Esophagus mucosa (tissue), 1 donor: ENCODE results near the gene SLFN14. TPM values are rescaled to one million over a fixed set of nuclear protein-coding genes. Genes with fewer than 3 reads are reported as not detected.
"Not testable (repeated sequence)": the region's sequence is repeated elsewhere in the genome, so short reads cannot be mapped to it uniquely, and the experiment has no call there.

Experiments used
- ATAC-seq: fragments of 200-7000 bp; cut with Tn5 transposase; one replicate; pipeline ENCODE4 v1.9.1; 2020
- total RNA-seq: library from RNA; stranded (reverse); gene quantifications from one replicate; pipeline ENCODE4 v1.2.4, GENCODE V29; 2023
- donor health status: DM: yes; HTN: yes; CAD: no.

The SLFN14 gene
- total RNA-seq, 1 donor from 2014 or later: not detected

DNA sequence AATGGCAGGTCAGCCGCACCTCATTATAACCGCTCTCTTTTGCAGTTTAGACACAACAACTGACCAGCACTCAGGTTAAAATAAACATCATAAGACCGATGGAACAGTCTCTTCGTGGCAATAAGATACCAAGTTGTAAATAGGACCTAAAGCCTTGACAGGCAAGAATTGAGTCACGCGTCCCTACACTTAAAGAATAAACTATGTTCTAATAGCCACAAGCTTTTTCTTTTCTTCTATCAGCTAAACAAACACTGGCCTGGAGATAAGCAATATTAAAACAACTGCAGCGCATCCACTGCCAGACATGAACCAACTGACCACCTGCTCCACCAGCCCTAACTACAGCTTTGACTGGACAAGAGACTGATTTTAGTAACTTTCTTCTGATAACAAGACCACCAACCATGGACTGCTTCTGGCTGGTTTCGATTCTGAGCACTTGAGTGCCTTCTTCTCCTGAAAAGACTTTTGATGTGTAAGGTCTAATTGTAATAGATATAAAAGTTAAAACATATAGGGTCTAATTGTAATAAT lies 40.6 kb downstream of the SLFN14 start:
- ATAC-seq: no peak

DNA sequence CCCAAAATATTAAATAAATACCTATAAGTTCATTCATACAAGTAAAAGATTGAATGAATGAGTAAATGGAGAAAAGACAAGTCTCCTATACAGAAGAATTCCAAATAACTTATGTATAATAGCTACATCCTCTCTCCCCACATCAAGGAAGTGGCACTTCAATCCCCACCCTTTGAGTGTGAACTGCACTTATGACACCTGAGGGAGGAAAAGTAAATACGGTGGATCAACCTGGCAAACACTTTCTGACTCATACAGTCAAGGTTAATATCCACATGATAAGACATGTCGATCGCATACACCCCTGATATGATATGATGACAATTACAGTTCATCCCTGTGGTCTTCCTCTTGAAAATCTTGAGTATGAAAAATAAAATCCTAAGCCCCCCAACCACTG lies 41.2 kb downstream of the SLFN14 start:
- ATAC-seq: peak; percentile 70

DNA sequence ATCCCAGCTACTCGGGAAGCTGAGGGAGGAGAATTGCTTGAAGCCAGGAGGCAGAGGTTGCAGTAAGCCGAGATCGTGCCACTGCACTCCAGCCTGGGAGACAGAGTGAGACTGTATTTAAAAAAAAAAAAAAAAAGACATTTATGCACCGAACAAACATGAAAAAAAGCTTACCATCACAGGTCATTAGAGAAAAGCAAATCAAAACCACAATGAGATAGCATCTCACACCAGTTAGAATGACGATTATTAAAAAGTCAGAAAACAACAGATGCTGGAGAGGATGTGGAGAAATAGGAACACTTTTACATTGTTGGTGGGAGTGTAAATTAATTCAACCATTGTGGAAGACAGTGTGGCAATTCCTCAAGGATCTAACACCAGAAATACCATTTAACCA lies 42.2 kb downstream of the SLFN14 start:
- ATAC-seq: not testable (repeated sequence)

DNA sequence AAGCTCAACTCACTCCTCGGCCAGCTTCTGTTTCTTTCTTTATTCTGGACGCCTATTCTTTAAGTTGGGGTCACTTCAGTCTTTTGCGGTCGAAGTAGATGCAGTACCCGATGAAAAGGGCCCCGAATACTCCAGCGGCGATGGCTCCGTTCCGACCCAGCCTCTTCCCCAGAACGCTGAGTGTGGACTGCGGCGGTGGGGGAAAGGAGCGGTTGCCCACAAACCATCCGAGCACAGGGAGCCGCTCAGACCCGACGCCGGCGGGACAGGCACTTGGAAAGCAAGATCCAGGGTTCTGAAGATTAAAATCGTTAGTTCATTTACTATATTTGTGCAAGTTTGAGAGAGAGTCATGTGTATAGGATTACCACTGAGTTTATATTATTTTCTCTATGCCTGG lies 45.6 kb downstream of the SLFN14 start:
- ATAC-seq: no peak

DNA sequence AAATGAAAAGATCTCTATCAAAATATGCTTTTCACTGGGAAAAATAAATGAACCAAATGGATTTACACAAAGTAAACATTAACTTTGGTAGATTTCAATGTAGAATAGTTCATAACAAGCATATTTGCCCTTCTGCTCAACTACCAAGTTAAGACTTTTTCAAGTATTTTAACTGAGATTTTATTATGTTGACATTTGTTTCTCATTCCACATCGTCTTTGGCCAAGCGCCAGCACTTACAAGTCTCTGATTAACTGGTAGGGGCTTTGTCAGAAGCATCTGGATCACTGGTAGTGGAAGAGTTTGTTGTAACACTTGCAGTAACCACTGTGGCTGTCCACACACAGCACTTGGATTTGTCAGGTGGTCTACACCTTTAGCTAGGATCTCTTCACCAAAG lies 46.1 kb downstream of the SLFN14 start:
- no peak for ATAC-seq

Other genes starting within 250 kb of the SLFN14 start
- 6.6 TPM for gene SLFN11, start 187.2 kb downstream of the SLFN14 start, total RNA-seq
- 2.6 TPM for gene SLFN12, start 128.3 kb downstream of the SLFN14 start, total RNA-seq
- 7.9 TPM for gene SLFN13, start 112.1 kb downstream of the SLFN14 start, total RNA-seq
- gene SLFN12L, start 23.1 kb downstream of the SLFN14 start, total RNA-seq: 0.40 TPM
- gene PEX12, start 17.8 kb upstream of the SLFN14 start, total RNA-seq: 3.9 TPM
- gene AP2B1, start 26.5 kb upstream of the SLFN14 start, total RNA-seq: 37.9 TPM
- gene RASL10B, start 170.8 kb upstream of the SLFN14 start, total RNA-seq: 0.32 TPM
- not detected for gene GAS2L2, start 192.4 kb upstream of the SLFN14 start, total RNA-seq
- gene C17orf50, start 200.1 kb upstream of the SLFN14 start, total RNA-seq: not detected
- gene MMP28, start 234.8 kb upstream of the SLFN14 start, total RNA-seq: 14.5 TPM
- 156 TPM for gene TAF15, start 248.7 kb upstream of the SLFN14 start, total RNA-seq